Mesenchymal stem cell (in vitro differentiated cells and primary cell): ENCODE measurements around the gene CAPN15.

Experiments used
- DNase-seq: peaks from one replicate; pipeline ENCODE4 v3.0.0-alpha.2; 2013
- H2AFZ ChIP-seq: one replicate; pipeline ENCODE4 v1.6.1; 2013; ENCODE audit warnings: low read depth, mild to moderate bottlenecking, control low read depth, inconsistent platforms, low read length, moderate library complexity
- H2AK5ac ChIP-seq: 2 replicates; pipeline ENCODE4 v1.6.1; 2013; ENCODE audit warnings: low read length, moderate library complexity, mild to moderate bottlenecking, inconsistent platforms; ENCODE audit not compliant: severe bottlenecking
- H2BK120ac ChIP-seq: one replicate; pipeline ENCODE4 v1.6.1; 2013; ENCODE audit warnings: low read depth, mild to moderate bottlenecking, inconsistent platforms, low read length, moderate library complexity
- H2BK12ac ChIP-seq, 2 experiments: one replicate each; pipeline ENCODE4 v1.6.1; 2013; ENCODE audit warnings: inconsistent platforms in 2 of 2, low read length in 2 of 2, mild to moderate bottlenecking in 2 of 2, moderate library complexity in 2 of 2, control low read depth in 1 of 2
- H2BK15ac ChIP-seq: one replicate; pipeline ENCODE4 v1.6.1; 2013; ENCODE audit warnings: mild to moderate bottlenecking, low read depth, inconsistent platforms; ENCODE audit not compliant: poor library complexity, severe bottlenecking
- H2BK5ac ChIP-seq: 2 replicates; pipeline ENCODE4 v1.6.1; 2013; ENCODE audit warnings: low read depth, mild to moderate bottlenecking, low read length, control low read depth, inconsistent platforms; ENCODE audit not compliant: poor library complexity, severe bottlenecking
- H3K14ac ChIP-seq, 2 experiments: one replicate each; pipeline ENCODE4 v1.6.1; 2013; ENCODE audit warnings: inconsistent platforms in 2 of 2, low read length in 2 of 2, control low read depth in 1 of 2, mild to moderate bottlenecking in 1 of 2, moderate library complexity in 1 of 2
- H3K18ac ChIP-seq, 2 experiments: one replicate each; pipeline ENCODE4 v1.6.1; 2013; ENCODE audit warnings: inconsistent platforms in 2 of 2, low read length in 2 of 2, control low read depth in 1 of 2, low read depth in 1 of 2, mild to moderate bottlenecking in 1 of 2
- H3K23ac ChIP-seq, 2 experiments: one replicate each; pipeline ENCODE4 v1.6.1; 2013; ENCODE audit warnings: inconsistent platforms in 2 of 2, low read length in 2 of 2, mild to moderate bottlenecking in 2 of 2, moderate library complexity in 2 of 2, control low read depth in 1 of 2
- H3K27ac ChIP-seq: 2 replicates; pipeline ENCODE4 v1.5.1; 2013; ENCODE audit warnings: mild to moderate bottlenecking, moderate library complexity, low read length, control low read depth, inconsistent platforms; ENCODE audit not compliant: poor library complexity, severe bottlenecking
- H3K27me3 ChIP-seq, 2 experiments: 2 replicates each; pipeline versions ENCODE4 v1.6.1 to v1.7.0; 2013; ENCODE audit warnings: low read length in 2 of 2, mild to moderate bottlenecking in 2 of 2, moderate library complexity in 2 of 2, control low read depth in 1 of 2, inconsistent platforms in 1 of 2; ENCODE audit not compliant: control insufficient read depth in 1 of 2, insufficient read depth in 1 of 2
- H3K36me3 ChIP-seq, 2 experiments: 2 replicates each; pipeline versions ENCODE4 v1.6.1 to v1.7.0; 2013; ENCODE audit warnings: low read length in 2 of 2, control low read depth in 1 of 2, inconsistent platforms in 1 of 2, low read depth in 1 of 2, mild to moderate bottlenecking in 1 of 2; ENCODE audit not compliant: insufficient read depth in 2 of 2, control insufficient read depth in 1 of 2
- H3K4ac ChIP-seq, 2 experiments: one replicate each; pipeline ENCODE4 v1.6.1; 2013; ENCODE audit warnings: inconsistent platforms in 2 of 2, low read length in 2 of 2, mild to moderate bottlenecking in 2 of 2, moderate library complexity in 2 of 2, control low read depth in 1 of 2, low read depth in 1 of 2
- H3K4me1 ChIP-seq: 2 replicates; pipeline ENCODE4 v1.6.1; 2013; ENCODE audit warnings: low read depth, low read length, control low read depth; ENCODE audit not compliant: control insufficient read depth, insufficient read depth
- H3K4me2 ChIP-seq: 2 replicates; pipeline ENCODE4 v1.6.1; 2013; ENCODE audit warnings: low read length, mild to moderate bottlenecking, inconsistent platforms; ENCODE audit not compliant: poor library complexity, severe bottlenecking
- H3K4me3 ChIP-seq, 2 experiments: 2 replicates each; pipeline versions ENCODE4 v1.5.1 to v1.7.0; 2013; ENCODE audit warnings: low read length in 2 of 2, mild to moderate bottlenecking in 2 of 2, control low read depth in 1 of 2, low read depth in 1 of 2; ENCODE audit not compliant: insufficient read depth in 1 of 2
- H3K79me1 ChIP-seq: replicated peaks from 2 replicates; pipeline ENCODE4 v1.6.1; 2013; ENCODE audit warnings: mild to moderate bottlenecking, control low read depth, low read length, inconsistent platforms; ENCODE audit not compliant: poor library complexity, severe bottlenecking
- H3K9ac ChIP-seq: 2 replicates; pipeline ENCODE4 v1.7.0; 2013; ENCODE audit warnings: mild to moderate bottlenecking, low read length, moderate library complexity
- H3K9me3 ChIP-seq: 2 replicates; pipeline ENCODE4 v1.7.0; 2013; ENCODE audit warnings: mild to moderate bottlenecking, low read length; ENCODE audit not compliant: control insufficient read depth
- H4K8ac ChIP-seq: one replicate; pipeline ENCODE4 v1.6.1; 2013; ENCODE audit warnings: inconsistent platforms, mild to moderate bottlenecking, low read length, moderate library complexity
- H4K91ac ChIP-seq: one replicate; pipeline ENCODE4 v1.6.1; 2013; ENCODE audit warnings: mild to moderate bottlenecking, low read length, inconsistent platforms
- WGBS: methylation state at CpG from one replicate; pipeline ENCODE4 v1.1.7; 2013; ENCODE audit warnings: mixed read lengths; 5-methylcytosine and 5-hydroxymethylcytosine counted together

Gene CAPN15

DNA sequence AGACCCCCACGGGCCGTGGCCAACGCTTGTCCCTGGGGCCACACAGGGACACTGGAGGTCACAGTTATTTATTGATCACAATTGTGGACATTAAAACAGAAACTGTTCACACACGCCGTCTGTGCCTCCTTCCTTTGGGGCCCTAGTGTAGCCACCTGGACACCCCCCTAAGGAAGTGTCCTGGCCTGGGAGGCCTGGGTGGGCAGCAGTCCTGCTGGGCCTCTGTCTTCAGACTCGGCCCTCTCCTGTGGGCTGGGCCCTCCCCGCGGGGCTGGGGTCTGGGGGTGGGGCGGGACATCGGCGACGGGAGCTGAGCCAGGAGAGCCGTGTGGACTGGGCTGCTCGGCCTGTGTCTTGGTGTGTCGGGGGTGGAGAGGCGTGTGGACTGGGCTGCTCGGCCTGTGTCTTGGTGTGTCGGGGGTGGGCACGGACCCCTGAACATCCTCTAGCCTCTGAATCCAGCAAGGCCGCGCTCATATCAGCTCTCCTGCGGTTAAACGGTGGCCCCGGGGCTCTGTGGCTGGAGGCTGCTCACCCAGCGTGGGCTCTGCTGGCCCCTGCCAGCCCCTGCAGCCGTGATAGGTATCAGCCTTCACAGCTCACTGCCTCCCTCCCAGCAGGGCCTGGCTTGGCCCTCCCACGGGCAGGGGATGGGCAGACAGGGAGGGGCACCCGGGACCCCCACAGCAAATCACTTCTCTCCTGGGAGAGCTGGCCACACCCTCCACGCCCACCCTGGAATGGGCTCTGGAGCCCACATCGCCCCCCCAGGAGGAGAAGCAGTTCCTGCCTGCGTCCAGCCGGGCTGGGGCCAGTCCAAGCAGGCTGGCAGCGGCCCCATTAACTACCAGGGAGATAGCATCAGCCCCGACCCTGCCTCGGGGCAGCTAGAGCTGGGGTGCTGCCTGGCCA, 38.2 kb downstream of the CAPN15 start:
- peak overlapping the region; percentile 9 to 90 for H2BK12ac ChIP-seq
- H3K79me1 ChIP-seq, result no peaks in the 10 kb centered on the region
- no peak for DNase-seq
- H2BK15ac ChIP-seq, result no peak overlapping the region
- WGBS, result 56% methylated on average over 22 of the region's 35 CpGs
- peak overlapping the region in 1 of 2 experiments; percentile 61 for H3K23ac ChIP-seq
- H3K36me3 ChIP-seq, result no peaks in the 10 kb centered on the region
- peaks cover 17 to 23% of the 10 kb centered on the region in 2 experiments for H3K27me3 ChIP-seq
- peak overlapping the region; percentile 65 for H4K91ac ChIP-seq
- peak overlapping the region; percentile 72 to 86 for H3K18ac ChIP-seq
- H2AFZ ChIP-seq, result no peak overlapping the region
- H3K27ac ChIP-seq, result peak overlapping the region; percentile 40
- H3K4me3 ChIP-seq, result peak overlapping the region in 1 of 2 experiments; percentile 28
- peaks cover 51% of the 10 kb centered on the region for H3K4me1 ChIP-seq
- H3K4ac ChIP-seq, result peak overlapping the region; percentile 24 to 39
- H4K8ac ChIP-seq, result peak overlapping the region; percentile 95
- no peak overlapping the region for H2BK120ac ChIP-seq
- H3K14ac ChIP-seq, result peak overlapping the region in 1 of 2 experiments; percentile 53
- H3K9ac ChIP-seq, result no peak overlapping the region
- H3K4me2 ChIP-seq, result peak overlapping the region; percentile 37
- peak overlapping the region; percentile 20 for H2BK5ac ChIP-seq
- H2AK5ac ChIP-seq, result peak overlapping the region; percentile 30
- no peaks in the 10 kb centered on the region for H3K9me3 ChIP-seq

DNA sequence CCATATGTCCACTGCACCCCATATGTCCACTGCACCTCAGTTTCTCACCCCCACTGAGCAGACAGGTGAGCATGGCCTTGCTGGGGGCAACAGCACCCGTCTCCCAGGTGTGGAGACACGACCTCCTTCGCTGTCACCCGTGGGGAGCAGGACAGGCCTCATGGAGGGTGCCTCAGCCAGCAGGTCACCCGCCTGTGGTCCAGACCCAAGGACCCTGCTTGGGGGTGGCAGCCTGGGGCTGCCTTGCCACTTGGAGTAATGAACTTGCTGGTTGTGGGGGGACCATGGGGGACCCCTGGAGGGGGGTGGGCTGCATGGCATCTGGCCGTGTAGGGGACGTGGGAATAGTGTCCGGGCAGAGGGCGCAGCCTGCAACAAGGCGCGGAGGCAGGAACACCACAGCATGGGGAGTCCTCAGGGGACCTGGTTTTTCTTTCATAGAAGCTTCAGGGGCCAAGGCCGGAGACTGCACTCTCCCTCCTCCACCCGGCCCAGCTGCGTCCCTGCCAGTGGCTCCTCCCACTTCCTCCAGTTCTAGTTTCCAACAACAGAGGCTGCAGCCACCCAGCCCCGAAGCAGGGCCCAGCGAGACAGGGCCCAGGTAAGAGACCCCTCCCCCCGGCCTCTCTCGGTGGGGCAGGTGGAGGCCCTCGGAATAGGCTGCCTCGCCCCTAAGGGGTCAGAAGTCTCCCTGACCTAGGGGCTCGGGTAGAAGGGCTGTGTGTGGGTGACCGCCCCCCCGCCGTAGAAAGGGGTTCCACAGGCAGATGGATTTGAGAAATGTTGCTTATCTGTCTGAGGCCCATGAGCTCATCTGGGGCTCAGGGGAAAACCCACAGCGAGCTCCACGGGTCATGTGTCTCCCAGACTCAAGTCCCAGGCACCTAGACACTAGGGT, 39.2 kb downstream of the CAPN15 start, which contains the start of gene NHLRC4:
TSS of gene NHLRC4 (plus strand) at position 531 of the 898 bp plus-strand sequence. CDS start 1,043 bp downstream, outside the sequence.
- Histone ChIP-seq H3K14ac (peak within 1 kb of the TSS in 1 of 2 experiments; percentile 53), H3K27ac (peak within 1 kb of the TSS; percentile 40), H3K9ac (peak within 1 kb of the TSS; percentile 74), H2BK12ac (peak within 1 kb of the TSS; percentile 75 to 90), H2BK15ac (peak within 1 kb of the TSS; percentile 71), H3K9me3 (no peaks in the 10 kb centered on the region), H3K4me3 (peak within 1 kb of the TSS; percentile 28 to 63), H3K36me3 (no peaks in the 10 kb centered on the region), H3K4me1 (peaks cover 58% of the 10 kb centered on the region), H3K4ac (peak within 1 kb of the TSS; percentile 75 to 76), H3K18ac (peak within 1 kb of the TSS; percentile 72 to 86), H2AK5ac (peak within 1 kb of the TSS; percentile 88), H3K27me3 (peaks cover 7 to 13% of the 10 kb centered on the region in 2 experiments), H3K23ac (peak within 1 kb of the TSS in 1 of 2 experiments; percentile 61), H3K4me2 (peak within 1 kb of the TSS; percentile 37), H2BK5ac (peak within 1 kb of the TSS; percentile 20), H4K91ac (peak within 1 kb of the TSS; percentile 77), H3K79me1 (no peaks in the 10 kb centered on the region), H4K8ac (peak within 1 kb of the TSS; percentile 97), H2BK120ac (peak within 1 kb of the TSS; percentile 88), H2AFZ (no peak within 1 kb of the TSS)
- peak; percentile 71 for DNase-seq
- 49% methylated on average over 26 of the region's 26 CpGs for WGBS

DNA sequence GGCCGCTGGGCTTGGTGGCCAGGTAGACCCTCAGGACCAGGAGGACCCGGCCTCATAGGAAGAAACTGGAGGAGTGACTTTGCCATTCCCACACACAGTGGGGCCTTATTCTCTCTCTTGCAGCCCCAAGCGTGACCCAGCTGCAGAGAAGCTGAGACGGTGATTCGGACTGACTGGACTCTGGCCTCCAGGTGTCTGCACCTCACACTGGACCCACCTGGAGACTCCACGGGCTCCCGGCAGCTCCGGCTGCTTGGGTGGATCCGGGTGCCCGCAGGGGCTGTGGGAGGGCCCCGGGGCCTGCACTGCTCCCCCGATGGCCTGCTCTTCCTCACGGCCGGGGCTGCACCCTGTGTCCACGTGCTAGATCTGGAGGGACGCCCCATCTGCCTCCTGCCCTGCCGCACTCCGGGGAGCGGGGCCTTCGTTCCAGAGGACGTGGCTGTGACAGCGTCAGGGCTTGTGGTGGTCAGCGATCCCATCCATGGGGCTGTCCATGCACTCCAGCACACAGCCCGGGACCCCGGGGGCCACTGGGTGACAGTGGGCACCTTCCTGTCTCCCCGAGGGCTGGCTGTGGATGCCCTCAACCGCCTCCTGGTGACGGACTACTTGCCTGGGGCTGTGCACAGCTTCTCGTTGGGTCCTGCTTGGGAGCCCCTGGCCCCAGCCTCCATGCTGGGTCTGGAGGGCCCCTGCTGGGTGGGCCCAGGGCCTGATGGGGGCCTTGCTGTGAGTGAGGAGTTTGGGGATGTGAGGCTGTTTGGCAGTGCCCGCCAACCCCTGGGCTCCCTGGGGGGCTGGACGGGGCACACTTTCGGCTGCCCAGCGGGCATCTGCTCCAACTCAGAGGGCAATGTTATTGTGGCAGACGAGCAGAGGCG, 40.1 kb downstream of the CAPN15 start:
- H3K79me1 ChIP-seq, result peaks cover 4% of the 10 kb centered on the region
- H3K36me3 ChIP-seq, result peaks cover 0 to 8% of the 10 kb centered on the region in 2 experiments
- no peak overlapping the region for H2BK5ac ChIP-seq
- H2BK120ac ChIP-seq, result peak overlapping the region; percentile 88
- H3K4ac ChIP-seq, result peak overlapping the region; percentile 71 to 76
- H2BK12ac ChIP-seq, result peak overlapping the region; percentile 70 to 75
- no peak overlapping the region for H3K4me2 ChIP-seq
- no peak overlapping the region for H3K23ac ChIP-seq
- H3K14ac ChIP-seq, result no peak overlapping the region
- peak overlapping the region; percentile 74 for H3K9ac ChIP-seq
- H3K9me3 ChIP-seq, result no peaks in the 10 kb centered on the region
- H3K18ac ChIP-seq, result peak overlapping the region; percentile 69 to 83
- peak overlapping the region; percentile 71 for H2BK15ac ChIP-seq
- no peak overlapping the region for H2AFZ ChIP-seq
- H4K91ac ChIP-seq, result peak overlapping the region; percentile 77
- peaks cover 0 to 5% of the 10 kb centered on the region in 2 experiments for H3K27me3 ChIP-seq
- no peak for DNase-seq
- H2AK5ac ChIP-seq, result peak overlapping the region; percentile 38
- H4K8ac ChIP-seq, result peak overlapping the region; percentile 97
- H3K4me3 ChIP-seq, result peak overlapping the region in 1 of 2 experiments; percentile 63
- peaks cover 57% of the 10 kb centered on the region for H3K4me1 ChIP-seq
- H3K27ac ChIP-seq, result peak overlapping the region; percentile 4
- WGBS, result 95% methylated on average over 34 of the region's 35 CpGs
